ENCODE data around the gene USP13. TPM values are rescaled to one million over a fixed set of nuclear protein-coding genes. Genes with fewer than 3 reads are reported as not detected.

USP13 gene
- total RNA-seq, 1 experiment from 2014 or later, result 22.7 TPM

DNA sequence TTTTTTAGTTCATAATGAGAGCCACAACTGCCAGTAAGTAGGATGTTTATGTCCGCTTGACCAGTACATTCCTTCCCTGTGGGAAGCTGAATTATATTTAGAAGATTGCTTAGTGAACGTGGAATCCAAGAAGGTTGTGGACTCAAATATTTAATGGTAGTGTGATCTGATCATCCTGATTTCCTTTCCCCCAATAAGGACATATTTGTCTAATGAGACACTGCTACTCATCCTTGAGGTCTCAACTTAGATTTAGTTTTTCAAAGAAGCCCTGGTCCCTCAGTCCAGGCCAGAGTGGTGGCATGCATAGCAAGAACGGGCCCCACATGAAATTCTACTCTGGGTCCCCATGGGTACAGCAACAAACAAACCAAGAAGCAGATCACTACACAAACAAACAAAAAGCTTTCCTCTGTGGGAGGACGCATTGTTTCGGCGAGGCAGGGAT, 60.8 kb downstream of the USP13 start:
- no peak for DNase-seq (ENCODE audit: low read depth, low spot score)
- Histone ChIP-seq H3K9me2 (ENCODE audit: insufficient read depth) (no peaks in the 10 kb centered on the region), H3K9me3 (ENCODE audit: control insufficient read depth in 1 of 2, insufficient read depth in 1 of 2, low read depth in 1 of 2, low read length in 2 of 2) (no peaks in the 10 kb centered on the region), H3K27me3 (ENCODE audit: insufficient read depth, low read length) (no peaks in the 10 kb centered on the region), H3K9ac (ENCODE audit: low read length) (no peak overlapping the region), H4K20me1 (ENCODE audit: insufficient read depth) (no peaks in the 10 kb centered on the region), H3K36me3 (ENCODE audit: control insufficient read depth in 1 of 2, insufficient read depth in 2 of 2, low read length in 2 of 2) (0 out of 4 replicates have a peak, but pooled peaks cover 0 to 3% of the 10 kb centered on the region in 2 experiments), H3K27ac (ENCODE audit: low read depth, low read length) (no peak overlapping the region), H3K4me3 (replicated peaks in 1 of 2; ENCODE audit: low read depth in 1 of 2, low read length in 2 of 2) (no peak overlapping the region), H3K79me2 (ENCODE audit: insufficient read depth, low read length) (peaks cover 14% of the 10 kb centered on the region), H3K4me1 (ENCODE audit: control insufficient read depth in 1 of 2, insufficient read depth in 2 of 2, low read length in 2 of 2) (no peaks in the 10 kb centered on the region), H3K4me2 (ENCODE audit: low read length) (no peak overlapping the region), H2AFZ (ENCODE audit: low read depth, low read length, poor library complexity, severe bottlenecking) (no peak overlapping the region)
- POLR2A ChIA-PET, result no interaction called here
- RAD21 ChIA-PET (ENCODE audit: low non-redundant PET in 1 of 2, low total read pairs in 2 of 2, uncharacterized antibody in 2 of 2, unreplicated experiment in 2 of 2), result no interaction called here
- intact Hi-C loops (cut with micrococcal nuclease), result no loop called here
- no TSS peak for BruUV-seq (replicated peaks)
- no peak for ATAC-seq
- TF ChIP-seq EZH2phosphoT487 (IDR thresholded peaks at IDR 0.05; ENCODE audit: borderline replicate concordance) (no peak), SRF (IDR thresholded peaks at IDR 0.05; ENCODE audit: low read depth) (no peak), EGR1 (IDR thresholded peaks at IDR 0.05; ENCODE audit: low read depth) (no peak), SP1 (IDR thresholded peaks at IDR 0.05; ENCODE audit: low read depth) (no peak), SIN3A (IDR thresholded peaks at IDR 0.05; ENCODE audit: low read depth) (no peak), EZH2 (IDR thresholded peaks at IDR 0.05) (no peak), RAD21 (IDR thresholded peaks at IDR 0.05; ENCODE audit: low read depth) (no peak), FOSL1 (IDR thresholded peaks at IDR 0.05; ENCODE audit: low read depth) (no peak), POLR2AphosphoS5 (IDR thresholded peaks at IDR 0.05; ENCODE audit: low read depth, low read length) (no peak)
- TF ChIP-seq, protein P1, sequence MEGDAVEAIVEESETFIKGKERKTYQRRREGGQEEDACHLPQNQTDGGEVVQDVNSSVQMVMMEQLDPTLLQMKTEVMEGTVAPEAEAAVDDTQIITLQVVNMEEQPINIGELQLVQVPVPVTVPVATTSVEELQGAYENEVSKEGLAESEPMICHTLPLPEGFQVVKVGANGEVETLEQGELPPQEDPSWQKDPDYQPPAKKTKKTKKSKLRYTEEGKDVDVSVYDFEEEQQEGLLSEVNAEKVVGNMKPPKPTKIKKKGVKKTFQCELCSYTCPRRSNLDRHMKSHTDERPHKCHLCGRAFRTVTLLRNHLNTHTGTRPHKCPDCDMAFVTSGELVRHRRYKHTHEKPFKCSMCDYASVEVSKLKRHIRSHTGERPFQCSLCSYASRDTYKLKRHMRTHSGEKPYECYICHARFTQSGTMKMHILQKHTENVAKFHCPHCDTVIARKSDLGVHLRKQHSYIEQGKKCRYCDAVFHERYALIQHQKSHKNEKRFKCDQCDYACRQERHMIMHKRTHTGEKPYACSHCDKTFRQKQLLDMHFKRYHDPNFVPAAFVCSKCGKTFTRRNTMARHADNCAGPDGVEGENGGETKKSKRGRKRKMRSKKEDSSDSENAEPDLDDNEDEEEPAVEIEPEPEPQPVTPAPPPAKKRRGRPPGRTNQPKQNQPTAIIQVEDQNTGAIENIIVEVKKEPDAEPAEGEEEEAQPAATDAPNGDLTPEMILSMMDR (IDR thresholded peaks at IDR 0.05 in 2 of 3, conservative IDR thresholded peaks at IDR 0.05 in 1 of 3; ENCODE audit: borderline replicate concordance in 1 of 3, insufficient read depth in 1 of 3, low read depth in 2 of 3, low read length in 2 of 3), result no peak
- TF ChIP-seq, protein P2, sequence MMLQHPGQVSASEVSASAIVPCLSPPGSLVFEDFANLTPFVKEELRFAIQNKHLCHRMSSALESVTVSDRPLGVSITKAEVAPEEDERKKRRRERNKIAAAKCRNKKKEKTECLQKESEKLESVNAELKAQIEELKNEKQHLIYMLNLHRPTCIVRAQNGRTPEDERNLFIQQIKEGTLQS (IDR thresholded peaks at IDR 0.05), result no peak
- TF ChIP-seq, protein P3, sequence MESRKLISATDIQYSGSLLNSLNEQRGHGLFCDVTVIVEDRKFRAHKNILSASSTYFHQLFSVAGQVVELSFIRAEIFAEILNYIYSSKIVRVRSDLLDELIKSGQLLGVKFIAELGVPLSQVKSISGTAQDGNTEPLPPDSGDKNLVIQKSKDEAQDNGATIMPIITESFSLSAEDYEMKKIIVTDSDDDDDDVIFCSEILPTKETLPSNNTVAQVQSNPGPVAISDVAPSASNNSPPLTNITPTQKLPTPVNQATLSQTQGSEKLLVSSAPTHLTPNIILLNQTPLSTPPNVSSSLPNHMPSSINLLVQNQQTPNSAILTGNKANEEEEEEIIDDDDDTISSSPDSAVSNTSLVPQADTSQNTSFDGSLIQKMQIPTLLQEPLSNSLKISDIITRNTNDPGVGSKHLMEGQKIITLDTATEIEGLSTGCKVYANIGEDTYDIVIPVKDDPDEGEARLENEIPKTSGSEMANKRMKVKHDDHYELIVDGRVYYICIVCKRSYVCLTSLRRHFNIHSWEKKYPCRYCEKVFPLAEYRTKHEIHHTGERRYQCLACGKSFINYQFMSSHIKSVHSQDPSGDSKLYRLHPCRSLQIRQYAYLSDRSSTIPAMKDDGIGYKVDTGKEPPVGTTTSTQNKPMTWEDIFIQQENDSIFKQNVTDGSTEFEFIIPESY (IDR thresholded peaks at IDR 0.05; ENCODE audit: extremely low read depth, insufficient replicate concordance, low read length), result no peak
- CTCF ChIA-PET, result no interaction called here

Data from HCT116 (cell line).